ENCODE measurements around the gene PRMT1. TPM values are rescaled to one million over a fixed set of nuclear protein-coding genes. Genes with fewer than 3 reads are reported as not detected.

The PRMT1 gene
- total RNA-seq, 1 donor from 2014 or later = 103 TPM

DNA sequence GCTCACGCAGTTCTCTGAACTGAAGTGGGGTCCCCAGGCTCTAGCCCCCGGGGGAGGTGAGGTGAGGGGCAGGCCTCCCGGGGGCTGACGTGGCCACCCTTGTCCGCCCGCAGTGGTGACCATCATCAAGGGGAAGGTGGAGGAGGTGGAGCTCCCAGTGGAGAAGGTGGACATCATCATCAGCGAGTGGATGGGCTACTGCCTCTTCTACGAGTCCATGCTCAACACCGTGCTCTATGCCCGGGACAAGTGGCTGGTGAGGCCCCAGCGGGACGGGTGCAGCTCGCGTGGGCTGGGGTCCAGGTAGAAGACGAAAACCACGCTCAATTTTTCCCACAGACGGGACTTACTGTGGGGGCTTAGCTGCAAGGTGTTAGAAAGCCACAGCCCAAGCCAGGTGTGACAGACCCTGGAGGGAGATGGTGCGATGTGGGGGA, 6.8 kb downstream of the PRMT1 start:
- intact Hi-C loops (cut with DNase I) = no loop called here
- DNase-seq (ENCODE audit: low spot score) = no peak
- ATAC-seq = no peak

DNA sequence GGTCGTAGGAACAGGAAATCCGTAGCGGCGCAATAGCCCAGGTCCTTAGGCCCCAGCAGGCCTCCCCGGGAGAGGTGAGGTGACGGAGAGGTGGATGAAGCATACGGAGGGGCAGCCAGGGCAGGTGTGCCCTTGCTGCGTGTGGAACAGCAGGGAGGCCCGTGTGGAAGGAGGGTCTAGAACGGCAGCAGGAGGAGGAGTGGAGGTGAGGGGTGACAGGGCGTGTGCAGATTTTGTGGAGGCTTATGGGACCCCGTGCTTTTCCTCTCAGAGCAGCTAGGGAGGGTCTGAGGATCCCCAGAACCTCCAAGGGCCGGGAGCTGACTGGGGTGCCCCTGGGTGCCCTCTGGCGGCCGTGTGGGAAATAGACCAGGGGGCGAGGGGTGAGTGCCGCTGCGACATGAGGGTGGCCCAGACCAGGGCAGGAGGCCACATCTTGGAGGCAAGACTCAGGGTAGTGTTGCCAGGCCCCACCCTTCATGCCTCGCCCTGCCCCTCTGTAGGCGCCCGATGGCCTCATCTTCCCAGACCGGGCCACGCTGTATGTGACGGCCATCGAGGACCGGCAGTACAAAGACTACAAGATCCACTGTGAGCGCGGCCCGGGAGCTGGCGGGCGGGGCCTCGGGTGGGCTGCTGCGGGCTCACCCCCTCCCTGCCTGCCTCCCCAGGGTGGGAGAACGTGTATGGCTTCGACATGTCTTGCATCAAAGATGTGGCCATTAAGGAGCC, 7.3 kb downstream of the PRMT1 start:
- DNase-seq (ENCODE audit: low spot score) (no peak), ATAC-seq (no peak)
- intact Hi-C loops (cut with DNase I) = no loop called here

DNA sequence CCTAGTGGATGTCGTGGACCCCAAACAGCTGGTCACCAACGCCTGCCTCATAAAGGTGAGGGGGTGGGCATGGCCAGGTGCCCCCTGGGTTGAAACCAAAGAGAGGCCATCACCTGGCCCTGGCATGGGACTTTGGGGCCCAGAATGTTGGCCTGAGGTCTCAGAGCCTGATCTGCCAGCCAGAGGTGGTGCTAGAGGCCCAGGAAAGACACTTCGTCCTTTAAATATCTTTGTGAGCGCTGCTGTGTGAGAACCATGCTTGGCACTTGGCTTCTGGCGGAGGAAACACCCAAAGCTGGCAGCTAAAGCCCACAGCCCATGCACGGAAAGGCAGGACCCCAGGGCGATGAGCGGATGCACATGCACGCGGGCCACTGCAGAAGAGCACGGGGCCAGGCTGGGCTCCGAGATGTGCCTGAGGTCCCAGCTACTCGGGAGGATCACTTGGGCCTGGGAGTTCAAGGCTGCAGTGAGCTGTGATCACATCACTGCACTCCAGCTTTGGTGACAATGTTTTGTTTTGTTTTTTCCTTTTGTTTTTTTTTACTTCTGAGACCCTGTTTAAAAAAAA, 8.0 kb downstream of the PRMT1 start:
- ATAC-seq = no peak
- DNase-seq (ENCODE audit: low spot score) = no peak
- intact Hi-C loops (cut with DNase I) = no loop called here

DNA sequence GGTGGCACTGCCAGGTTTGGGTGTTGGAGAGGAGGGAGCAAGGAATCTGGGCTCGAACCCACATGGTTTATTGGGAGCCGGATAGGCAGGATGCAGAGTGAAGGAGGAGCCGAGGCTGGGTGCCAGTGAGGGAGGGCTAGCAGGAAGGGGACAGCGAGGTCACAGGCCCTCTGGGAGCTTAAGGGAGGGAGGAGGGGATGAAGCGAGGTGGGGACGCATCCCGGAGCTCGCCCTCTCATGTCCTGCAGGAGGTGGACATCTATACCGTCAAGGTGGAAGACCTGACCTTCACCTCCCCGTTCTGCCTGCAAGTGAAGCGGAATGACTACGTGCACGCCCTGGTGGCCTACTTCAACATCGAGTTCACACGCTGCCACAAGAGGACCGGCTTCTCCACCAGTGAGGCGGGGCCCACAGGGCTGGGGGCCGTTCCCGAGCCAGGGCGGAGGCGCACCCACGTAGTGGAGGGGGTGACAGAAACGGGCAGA, 8.8 kb downstream of the PRMT1 start:
- intact Hi-C loops (cut with DNase I) = no loop called here
- ATAC-seq (no peak), DNase-seq (ENCODE audit: low spot score) (no peak)

DNA sequence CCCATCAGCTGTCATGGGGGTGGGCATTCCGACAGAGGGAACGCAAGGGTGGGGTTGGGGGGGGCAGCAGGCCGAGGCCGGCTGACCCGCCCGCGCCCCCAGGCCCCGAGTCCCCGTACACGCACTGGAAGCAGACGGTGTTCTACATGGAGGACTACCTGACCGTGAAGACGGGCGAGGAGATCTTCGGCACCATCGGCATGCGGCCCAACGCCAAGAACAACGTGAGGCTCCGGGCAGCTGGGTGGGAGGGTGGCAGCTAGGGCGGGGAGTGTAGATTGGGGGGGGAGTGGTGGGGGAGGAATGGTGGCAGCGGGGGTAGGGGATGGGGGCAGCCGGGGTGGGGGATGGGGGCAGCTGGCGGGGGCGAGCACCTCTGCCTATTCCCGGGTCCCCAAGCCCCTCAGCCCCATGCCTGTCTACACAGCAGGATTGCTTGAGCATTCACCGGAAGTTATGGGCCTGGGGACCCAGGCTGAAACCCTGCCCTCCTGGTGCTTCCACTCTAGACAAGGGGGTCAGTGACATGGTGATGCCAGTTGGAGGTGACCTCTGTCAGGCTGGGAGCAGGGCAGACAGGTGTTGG, 9.5 kb downstream of the PRMT1 start:
- ATAC-seq (no peak), DNase-seq (ENCODE audit: low spot score) (no peak)
- intact Hi-C loops (cut with DNase I) = no loop called here

DNA sequence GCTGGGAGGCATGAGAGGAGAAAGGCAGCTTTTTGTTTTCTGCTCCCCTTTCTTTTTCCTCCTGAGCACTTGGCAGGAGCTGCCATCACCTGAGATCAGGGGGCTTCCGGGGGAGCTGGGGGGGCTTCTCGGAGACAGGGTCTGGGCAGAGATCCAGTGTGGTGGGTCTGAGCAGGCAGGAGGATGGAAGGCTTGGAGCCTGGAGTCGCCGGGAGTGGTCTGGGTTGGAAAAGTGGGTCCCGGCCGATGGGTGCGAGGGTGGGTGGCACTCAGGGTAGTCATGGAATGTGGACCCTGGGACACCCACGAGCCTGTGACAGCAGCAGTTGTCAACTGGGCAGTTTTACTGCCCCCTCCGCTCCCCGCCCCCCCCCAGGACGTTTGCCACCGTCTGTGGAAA, 10.1 kb downstream of the PRMT1 start:
- no peak for DNase-seq (ENCODE audit: low spot score)
- no peak for ATAC-seq
- intact Hi-C loops (cut with DNase I) = no loop called here

DNA sequence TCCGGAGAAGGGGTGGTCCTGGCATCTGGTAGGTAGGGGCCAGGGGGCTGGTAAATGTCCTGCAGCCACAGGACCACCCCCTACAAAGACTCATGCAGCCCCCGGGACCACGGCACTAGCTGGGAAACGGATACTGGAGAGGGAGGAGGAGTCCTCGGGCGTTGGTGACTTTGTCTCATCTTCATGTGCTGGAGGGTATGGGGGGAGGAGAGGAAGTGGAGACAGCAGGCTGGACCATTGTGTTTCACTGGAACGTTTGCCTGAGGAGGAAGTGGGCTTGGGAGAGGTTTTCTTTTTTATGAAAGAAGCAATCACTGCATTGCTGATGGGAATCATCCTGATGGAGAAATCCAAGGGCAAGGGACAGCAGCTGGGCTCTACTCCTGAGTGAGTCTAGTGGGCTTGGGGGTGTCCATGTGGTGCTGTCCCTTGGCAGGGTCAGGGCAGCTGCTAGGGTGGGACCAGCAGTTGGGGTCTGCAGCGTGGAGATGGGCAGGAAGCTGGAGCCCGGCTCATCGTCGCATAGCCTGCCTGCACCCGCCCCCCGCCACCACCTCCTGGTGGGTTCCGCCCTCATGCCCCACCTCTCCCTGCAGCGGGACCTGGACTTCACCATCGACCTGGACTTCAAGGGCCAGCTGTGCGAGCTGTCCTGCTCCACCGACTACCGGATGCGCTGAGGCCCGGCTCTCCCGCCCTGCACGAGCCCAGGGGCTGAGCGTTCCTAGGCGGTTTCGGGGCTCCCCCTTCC, 10.7 kb downstream of the PRMT1 start:
- intact Hi-C loops (cut with DNase I) = no loop called here
- no peak for ATAC-seq

DNA sequence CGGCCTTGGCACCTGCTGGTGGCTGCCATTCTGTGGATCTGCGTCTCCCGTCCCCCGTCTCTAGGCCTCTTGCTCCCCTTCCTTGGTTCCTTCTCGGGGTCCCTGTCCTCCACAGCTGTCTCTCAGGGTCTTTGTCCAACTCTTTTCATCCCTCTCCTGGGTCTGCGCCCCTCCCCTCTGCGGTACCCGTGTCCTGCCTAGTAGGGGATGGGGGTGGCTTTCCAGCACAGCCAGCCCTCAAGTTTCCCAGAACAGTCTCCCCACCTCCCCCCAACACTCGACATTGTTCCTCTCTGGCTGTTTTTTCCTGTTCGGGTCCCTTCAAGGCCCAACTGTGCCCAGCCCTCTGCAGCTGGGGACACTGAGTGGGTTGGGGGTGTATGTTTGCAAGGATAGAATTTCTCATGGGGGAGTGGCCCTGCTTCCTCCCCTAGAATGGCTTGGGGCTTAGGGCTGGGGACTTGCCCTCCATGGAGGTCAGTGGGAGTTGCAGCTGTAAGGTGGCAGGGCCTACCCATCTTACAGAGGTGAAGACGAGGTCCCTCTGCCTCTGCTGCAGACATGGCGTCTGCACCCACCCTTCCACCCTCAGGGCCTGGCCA, 11.6 kb downstream of the PRMT1 start:
- ATAC-seq (no peak), DNase-seq (ENCODE audit: low spot score) (no peak)
- intact Hi-C loops (cut with DNase I) = no loop called here

More for the DNA sequence above, 10.7 kb downstream of the PRMT1 start:
- DNase-seq (ENCODE audit: low spot score) = no peak

DNA sequence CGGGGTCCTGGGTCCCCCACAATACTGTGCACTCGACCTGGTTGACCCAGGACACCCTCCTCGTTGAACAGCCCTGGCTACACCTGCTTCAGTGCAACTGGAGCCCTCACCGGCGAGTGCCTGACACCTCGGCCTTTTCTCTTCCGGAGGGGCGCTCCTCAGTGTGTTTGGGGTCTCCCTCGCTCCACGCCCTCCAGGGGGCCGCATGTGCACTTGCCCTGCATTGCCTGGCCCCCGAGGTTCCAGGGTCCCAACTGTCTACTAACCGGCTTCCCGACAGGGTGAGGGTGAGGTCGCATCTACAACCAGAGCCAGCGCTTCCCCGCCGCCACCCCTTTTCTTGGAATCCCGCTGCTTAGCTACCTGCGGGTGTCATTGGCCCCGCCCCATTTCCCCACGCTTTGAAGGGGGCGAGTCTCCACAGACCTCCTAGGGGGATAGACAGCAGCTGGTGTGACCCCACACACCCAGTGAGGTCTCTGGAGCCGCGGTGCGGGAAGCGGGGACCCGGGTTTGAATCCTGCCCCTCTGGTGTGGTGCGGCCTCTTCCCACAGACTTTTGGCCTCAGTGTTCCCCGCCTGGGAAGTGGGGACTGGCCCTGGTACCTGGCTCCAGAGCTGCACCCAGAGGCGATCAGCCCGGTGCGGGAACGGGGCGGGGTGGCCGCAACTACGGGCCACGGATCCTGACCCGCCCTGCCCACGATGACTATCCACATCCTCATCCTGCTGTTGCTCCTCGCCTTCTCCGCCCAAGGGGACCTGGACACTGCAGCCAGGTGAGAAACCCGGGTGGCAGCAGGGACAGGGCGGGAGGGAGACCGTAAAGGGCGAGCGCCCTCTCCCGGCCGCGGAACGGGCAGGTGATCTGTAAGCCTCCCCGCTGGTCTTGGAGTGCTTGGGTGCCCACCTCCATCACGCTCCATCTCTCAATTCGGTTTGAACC, 12.3 kb downstream of the PRMT1 start, which contains the start of gene ADM5:
Gene ADM5 (plus strand): TSS at position 462 of the 946 bp plus-strand sequence. CDS start 244 bp downstream, at position 706.
- ATAC-seq (peak; percentile 39), DNase-seq (ENCODE audit: low spot score) (no peak)
- intact Hi-C loops (cut with DNase I) = no loop called here

DNA sequence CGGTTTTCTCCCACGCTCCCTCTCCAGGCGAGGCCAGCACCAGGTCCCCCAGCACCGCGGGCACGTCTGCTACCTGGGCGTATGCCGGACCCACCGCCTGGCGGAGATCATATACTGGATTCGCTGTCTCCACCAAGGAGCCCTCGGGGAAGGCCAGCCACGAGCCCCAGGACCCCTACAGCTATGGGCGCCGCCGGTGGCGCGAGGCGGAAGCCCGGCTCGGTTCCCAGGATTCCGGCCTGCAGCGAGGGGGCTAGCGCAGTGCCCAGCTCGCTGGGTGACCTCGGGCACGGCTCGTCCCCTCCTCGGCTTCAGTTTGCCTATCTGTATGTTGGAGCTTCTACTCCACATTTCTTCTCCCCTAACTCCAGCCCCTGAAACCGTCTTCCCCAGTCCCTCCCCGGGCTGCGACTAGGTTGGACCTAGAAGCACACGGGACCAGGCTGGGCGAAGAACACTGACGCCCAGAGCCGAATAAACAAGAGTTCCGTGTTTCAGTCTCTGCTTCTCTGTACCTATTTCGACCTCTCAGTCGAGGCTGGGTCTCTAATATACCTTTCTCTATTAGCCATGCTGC, 13.1 kb downstream of the PRMT1 start:
- intact Hi-C loops (cut with DNase I) = no loop called here
- DNase-seq (ENCODE audit: low spot score) = no peak
- peak; percentile 7 for ATAC-seq

DNA sequence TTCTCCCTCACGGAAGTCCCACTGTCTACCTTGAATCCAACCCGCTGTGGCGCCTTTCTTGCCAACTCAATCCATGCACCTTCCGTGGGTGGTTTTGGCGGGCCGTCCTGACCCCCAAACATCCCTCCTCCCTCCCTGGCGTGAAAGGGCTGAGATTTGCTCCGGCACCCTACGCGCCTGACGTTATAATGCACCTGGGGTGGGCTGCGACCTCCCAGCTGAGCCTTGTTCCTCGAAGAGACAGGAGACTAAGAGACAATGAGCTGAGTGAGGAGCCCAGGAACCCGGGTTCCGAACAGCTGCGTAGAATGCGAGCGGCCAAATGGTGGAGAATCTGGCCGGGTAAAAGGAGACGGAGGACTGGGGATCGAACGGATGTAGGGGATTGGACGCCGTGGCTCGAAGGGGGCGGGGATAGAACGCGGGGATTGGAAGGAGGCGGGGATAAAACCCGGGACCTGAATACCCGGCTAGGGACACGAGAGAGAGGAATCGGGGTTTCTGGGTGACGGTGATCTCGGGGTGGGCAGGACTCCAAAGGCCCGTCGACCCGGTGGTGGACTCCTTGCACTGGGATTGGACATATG, 13.7 kb downstream of the PRMT1 start, which contains the start of gene CPT1C:
Gene CPT1C (plus strand): TSS at position 461 of the 587 bp plus-strand sequence. CDS start 1,137 bp downstream, outside the sequence.
- intact Hi-C loops (cut with DNase I) = no loop called here
- DNase-seq (ENCODE audit: low spot score) (peak; percentile 85), ATAC-seq (peak; percentile 82)

DNA sequence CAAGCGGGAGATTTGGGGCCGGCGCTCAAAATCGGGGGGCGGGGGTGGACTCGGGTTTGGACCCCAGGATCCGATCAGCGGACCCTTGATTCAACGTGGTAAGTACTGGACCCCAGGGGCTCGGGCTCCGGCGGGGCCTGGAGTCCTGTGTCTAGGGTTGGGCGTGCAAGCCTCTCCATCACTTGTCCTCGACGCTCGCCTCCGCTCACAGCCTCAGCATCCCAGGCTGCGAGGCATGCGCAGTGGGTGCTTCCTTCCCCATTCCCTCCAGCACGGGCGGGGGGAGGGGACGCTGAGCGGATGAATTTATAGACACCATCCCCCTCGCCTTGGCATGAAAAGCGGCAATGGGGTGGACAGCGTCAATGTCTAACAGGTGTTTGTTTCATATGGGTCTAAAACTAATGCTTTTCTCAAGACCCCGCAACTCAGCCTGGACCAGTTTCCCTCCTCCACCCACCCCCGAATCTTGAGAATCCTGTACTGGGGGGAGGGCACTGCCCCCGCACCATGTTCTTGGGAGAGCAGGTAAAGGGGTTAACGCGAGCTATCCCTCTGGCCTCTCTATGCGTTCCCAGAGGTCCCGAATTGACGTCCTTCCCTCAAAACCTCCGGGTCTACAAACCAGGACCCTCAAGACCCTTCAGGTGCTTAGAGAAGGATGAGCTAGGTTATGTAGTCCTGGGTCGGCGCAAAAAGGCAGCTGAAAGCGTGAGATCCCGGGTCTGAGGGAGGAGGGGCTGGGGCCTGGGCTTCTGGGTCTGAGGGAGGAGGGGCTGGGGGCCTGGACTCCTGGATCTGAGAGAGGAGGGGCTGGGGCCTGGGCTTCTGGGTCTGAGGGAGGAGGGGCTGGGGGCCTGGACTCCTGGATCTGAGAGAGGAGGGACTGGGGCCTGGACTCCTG, 14.4 kb downstream of the PRMT1 start:
- intact Hi-C loops (cut with DNase I) = no loop called here
- ATAC-seq (peak; percentile 78), DNase-seq (ENCODE audit: low spot score) (peak; percentile 74)

DNA sequence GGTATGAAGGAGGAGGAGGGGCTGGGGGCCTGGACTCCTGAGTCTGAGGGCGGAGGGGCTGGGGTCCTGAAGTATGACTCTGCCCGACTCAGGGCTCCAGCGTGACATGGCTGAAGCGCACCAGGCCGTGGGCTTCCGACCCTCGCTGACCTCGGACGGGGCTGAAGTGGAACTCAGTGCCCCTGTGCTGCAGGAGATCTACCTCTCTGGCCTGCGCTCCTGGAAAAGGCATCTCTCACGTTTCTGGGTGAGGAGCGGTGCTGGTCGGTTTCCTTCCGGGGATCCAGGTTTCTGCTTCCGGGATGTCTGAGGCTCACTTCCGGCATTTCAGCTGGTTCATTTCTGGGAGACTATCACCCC, 15.1 kb downstream of the PRMT1 start:
- ATAC-seq (no peak), DNase-seq (ENCODE audit: low spot score) (no peak)
- intact Hi-C loops (cut with DNase I) = no loop called here

DNA sequence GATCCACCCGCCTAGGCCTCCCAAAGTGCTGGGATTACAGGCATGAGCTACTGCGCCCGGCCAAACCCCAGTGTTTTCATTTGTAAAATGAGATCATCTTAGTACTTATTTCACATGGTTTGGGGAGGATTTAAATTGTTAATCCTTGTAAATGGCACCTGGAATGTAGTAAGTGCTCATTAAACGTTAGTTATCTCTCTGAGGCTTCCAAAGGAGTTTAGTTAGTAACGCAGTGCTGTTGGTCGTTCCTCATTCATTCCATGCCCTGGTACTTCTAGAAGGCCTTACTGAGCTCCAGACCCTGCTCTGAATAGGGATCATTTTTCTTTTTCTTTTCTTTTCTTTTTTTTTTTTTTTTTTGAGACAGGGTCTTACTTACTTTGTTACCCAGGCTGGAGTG, 19.0 kb downstream of the PRMT1 start:
- ATAC-seq = no peak
- intact Hi-C loops (cut with DNase I) = no loop called here
- DNase-seq (ENCODE audit: low spot score) = no peak

DNA sequence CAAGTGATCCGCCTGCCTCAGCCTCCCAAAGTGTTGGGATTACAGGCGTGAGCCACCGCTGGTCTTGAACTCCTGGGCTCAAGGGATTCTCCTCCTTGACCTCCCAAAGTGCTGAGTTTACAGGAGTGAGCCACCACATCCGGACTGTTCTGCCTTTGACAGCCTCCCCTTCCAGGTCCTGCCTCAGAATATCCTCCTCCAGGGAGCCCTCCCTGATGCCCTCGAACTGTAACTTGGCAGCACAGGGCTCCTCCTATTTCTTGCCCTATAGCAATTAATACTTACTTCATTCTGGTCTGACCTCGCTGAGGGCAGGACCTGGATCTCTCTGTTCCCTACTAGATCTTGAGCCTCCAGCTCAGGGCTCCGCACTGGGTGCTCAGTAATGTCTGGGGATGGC, 19.8 kb downstream of the PRMT1 start:
- intact Hi-C loops (cut with DNase I) = no loop called here
- no peak for ATAC-seq
- DNase-seq (ENCODE audit: low spot score) = no peak

DNA sequence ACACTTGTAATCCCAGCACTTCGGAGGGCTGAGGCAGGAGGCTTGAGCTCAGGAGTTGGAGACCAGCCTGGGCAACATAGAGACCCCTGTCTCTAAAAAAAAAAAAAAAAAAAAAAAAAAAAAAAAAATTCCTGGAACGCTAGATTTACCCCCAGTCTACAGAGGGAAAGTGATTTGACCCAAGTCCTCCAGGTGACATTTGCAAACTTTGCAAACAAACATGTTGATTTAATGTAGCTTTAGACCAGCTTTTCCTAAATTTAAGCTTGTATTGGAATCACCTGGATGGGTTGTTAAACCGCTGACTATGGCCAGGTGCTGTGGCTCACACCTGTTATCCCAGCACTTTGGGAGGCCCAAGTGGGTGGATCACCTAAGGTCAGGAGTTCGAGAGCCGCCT, 22.3 kb downstream of the PRMT1 start:
- intact Hi-C loops (cut with DNase I) = no loop called here
- ATAC-seq (no peak), DNase-seq (ENCODE audit: low spot score) (no peak)
